ENCODE results near the gene SNX22.

SNX22 gene

DNA sequence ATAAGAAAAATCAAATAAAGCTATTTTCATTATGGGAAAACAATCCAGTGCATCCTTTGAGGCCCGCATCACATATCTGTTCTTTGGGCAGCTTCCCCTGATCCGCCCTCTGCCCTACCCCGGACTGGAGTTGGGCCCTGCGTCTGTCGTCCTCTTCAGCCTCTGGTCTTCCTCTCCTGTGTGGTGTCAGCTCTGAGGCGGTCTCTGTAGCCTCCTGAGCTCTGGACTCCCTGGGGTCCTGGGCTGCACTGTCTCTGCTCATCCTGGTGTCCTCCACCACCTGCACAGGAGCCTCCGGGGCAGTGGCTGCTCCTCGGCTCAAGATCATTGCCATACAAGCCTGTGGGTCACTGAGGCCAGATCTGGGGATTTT is 7.4 kb upstream of the SNX22 start:
- Histone ChIP-seq H3K27ac (no peak overlapping the region), H3K4me3 (no peak overlapping the region)
- TF ChIP-seq, protein P1, sequence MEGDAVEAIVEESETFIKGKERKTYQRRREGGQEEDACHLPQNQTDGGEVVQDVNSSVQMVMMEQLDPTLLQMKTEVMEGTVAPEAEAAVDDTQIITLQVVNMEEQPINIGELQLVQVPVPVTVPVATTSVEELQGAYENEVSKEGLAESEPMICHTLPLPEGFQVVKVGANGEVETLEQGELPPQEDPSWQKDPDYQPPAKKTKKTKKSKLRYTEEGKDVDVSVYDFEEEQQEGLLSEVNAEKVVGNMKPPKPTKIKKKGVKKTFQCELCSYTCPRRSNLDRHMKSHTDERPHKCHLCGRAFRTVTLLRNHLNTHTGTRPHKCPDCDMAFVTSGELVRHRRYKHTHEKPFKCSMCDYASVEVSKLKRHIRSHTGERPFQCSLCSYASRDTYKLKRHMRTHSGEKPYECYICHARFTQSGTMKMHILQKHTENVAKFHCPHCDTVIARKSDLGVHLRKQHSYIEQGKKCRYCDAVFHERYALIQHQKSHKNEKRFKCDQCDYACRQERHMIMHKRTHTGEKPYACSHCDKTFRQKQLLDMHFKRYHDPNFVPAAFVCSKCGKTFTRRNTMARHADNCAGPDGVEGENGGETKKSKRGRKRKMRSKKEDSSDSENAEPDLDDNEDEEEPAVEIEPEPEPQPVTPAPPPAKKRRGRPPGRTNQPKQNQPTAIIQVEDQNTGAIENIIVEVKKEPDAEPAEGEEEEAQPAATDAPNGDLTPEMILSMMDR (IDR thresholded peaks at IDR 0.05): no peak
- DNase-seq (ENCODE audit: low spot score): no peak

DNA sequence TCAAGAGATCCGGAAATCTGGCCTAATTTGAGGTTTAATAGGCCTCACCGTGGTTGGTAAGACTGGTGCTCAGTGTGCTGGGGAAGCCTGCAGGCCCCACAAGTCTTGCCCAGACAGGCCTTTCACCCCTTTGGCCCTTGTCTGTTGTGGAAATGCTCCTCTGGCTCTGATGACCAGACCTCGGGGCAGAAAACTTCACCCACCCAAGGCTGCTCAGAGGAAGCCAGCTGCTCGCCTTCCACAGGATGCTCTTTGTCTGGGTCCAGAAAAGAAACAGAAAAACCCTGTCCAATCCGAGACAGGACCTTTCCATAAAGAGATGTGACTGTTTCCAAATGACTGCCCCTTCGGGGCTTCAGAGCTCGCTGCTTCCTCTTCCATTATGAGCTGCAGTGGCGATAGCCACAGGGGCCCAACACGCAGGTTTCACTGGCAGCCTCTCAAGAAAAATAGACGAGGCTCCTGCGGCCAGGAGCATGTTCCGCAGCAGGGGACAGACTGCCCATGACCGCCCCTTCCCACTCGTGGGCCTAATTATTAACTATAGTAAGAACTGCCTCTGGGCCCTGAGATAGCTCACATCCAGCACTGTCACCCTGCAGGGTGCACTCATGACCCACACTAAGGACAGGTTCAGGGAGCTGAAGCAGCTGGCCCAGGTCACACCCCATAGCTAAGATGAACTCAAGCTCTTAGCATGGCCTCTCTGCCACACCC is 6.8 kb upstream of the SNX22 start:
- H3K4me3 ChIP-seq: no peak overlapping the region
- TF ChIP-seq, protein P1 (IDR thresholded peaks at IDR 0.05): no peak
- no peak for DNase-seq (ENCODE audit: low spot score)
- H3K27ac ChIP-seq: no peak overlapping the region

DNA sequence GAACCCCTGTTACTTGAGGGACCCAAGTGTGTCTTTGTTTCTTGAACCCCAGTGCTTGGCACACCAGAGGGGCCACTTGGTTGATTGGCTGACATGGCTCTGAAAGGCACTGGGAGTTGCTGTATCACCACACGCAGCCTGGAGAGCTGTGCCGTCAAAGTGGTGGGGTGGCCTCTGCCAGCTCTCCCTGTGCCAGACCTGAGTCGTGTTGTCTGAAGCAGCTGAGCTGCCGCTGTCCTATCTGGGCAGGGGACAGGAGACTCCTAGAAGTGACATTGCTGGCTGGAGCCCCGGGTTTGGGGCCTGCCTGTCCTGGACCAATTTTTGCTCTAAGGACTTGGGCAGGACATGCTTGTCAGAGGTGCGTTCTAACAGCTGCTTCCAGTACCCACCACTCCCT is 5.5 kb upstream of the SNX22 start:
- TF ChIP-seq, protein P1 (IDR thresholded peaks at IDR 0.05): no peak
- DNase-seq (ENCODE audit: low spot score): peak; percentile 65
- Histone ChIP-seq H3K4me3 (no peak overlapping the region), H3K27ac (no peak overlapping the region)

DNA sequence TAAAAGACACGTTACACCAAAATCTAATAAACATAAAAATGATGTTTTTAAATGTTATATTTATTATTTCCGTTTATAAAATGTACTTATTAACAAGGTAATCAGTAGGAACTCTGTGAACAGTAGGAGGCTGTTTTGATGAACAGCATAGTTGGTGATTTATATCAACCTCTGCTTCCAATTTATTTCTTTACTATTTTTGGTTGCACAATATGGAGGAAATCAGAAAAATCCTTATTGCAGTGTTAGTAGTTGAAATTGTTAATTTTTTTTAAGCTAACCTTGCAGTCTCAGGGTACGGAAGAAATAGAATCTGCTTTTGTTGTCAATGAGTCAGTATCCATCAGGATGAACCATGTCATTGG is 5.0 kb upstream of the SNX22 start:
- H3K27ac ChIP-seq: no peak overlapping the region
- H3K4me3 ChIP-seq: no peak overlapping the region

DNA sequence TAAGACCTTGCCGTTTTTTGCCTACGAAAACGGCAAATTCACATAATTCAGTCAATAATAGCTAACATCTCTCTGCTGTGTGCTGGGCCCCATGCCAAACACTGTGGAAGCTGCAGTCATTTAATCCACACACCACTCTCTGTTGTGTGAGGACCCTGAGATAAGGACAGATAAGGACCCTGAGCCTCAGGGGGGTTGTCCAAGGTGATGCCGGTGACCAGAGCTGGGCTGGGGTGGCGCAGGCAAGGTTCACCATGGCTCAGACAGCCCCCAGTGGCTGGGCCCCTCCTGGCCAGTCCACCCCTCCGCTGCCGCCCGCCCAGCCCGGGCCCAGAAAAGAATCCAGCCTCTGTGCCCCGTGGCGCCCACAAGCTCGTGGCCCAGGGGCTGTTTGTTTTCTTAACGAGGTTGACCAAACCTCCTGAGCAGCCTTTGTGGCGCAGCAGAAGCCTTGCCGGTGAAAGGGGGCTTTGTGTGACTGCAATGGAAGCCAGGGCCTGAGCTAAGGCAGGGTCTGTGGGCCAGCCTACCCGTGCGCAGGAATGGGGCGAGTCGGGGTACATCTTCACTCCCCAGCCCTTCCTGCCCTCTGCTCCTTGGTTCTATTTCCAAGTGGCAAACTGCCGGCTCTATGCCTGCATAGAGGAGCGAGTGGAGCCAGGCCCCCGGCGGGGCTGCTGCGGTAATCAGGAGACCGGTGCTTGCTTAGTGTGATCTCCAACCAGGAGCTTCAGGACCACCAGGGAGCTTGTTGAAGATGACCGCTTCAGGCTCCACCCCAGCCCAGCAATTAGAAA is 4.4 kb upstream of the SNX22 start:
- DNase-seq (ENCODE audit: low spot score): peak; percentile 50
- H3K4me3 ChIP-seq: no peak overlapping the region
- H3K27ac ChIP-seq: no peak overlapping the region
- TF ChIP-seq, protein P1 (IDR thresholded peaks at IDR 0.05): no peak

More for the DNA sequence above, 5.0 kb upstream of the SNX22 start:
- no peak for DNase-seq (ENCODE audit: low spot score)
- TF ChIP-seq, protein P1 (IDR thresholded peaks at IDR 0.05): no peak

DNA sequence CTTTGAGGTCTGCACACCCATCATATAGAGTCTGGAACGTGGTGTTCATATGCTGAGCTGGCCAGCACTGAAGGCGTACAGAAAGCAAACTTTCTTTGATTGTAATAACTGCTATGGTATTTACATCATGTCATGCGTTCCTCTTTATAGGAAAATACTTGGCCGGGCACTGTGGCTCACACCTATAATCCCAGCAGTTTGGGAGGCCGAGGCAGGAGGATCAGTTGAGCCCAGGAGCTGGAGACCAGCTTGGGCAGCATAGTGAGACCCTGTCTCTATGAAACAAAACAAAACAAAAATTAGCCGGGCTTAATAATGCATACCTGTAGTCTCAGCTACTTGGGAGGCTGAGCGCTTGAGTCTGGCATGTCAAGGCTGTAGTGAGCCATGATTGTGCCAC is 3.4 kb upstream of the SNX22 start:
- H3K27ac ChIP-seq: no peak overlapping the region
- TF ChIP-seq, protein P1 (IDR thresholded peaks at IDR 0.05): no peak
- H3K4me3 ChIP-seq: no peak overlapping the region
- DNase-seq (ENCODE audit: low spot score): peak; percentile 8

DNA sequence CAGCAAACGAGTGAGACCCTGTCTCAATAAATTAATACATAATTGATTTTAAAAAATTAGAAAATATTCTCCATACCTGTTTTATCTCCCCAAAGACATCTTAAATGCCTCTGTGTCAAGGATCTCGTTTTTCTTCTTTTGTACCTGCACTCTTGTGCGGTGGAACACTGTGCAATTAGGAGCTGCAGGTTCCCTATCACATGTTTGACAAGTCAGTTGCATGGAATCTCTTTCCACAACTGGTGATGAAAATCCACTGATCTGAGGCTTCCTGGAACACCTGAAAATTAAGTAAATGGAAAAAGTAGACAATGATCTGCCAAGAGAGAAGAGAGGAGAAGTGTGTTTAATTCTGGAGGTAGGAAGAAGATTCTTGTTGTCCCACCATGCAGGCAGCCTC is 3.0 kb upstream of the SNX22 start:
- Histone ChIP-seq H3K4me3 (no peak overlapping the region), H3K27ac (no peak overlapping the region)
- DNase-seq (ENCODE audit: low spot score): peak; percentile 29
- TF ChIP-seq, protein P1 (IDR thresholded peaks at IDR 0.05): no peak
